Measurements from ENCODE around the gene MXD3.
"Not testable (repeated sequence)": the region's sequence is repeated elsewhere in the genome, so short reads cannot be mapped to it uniquely, and the experiment has no call there.

The MXD3 gene

DNA sequence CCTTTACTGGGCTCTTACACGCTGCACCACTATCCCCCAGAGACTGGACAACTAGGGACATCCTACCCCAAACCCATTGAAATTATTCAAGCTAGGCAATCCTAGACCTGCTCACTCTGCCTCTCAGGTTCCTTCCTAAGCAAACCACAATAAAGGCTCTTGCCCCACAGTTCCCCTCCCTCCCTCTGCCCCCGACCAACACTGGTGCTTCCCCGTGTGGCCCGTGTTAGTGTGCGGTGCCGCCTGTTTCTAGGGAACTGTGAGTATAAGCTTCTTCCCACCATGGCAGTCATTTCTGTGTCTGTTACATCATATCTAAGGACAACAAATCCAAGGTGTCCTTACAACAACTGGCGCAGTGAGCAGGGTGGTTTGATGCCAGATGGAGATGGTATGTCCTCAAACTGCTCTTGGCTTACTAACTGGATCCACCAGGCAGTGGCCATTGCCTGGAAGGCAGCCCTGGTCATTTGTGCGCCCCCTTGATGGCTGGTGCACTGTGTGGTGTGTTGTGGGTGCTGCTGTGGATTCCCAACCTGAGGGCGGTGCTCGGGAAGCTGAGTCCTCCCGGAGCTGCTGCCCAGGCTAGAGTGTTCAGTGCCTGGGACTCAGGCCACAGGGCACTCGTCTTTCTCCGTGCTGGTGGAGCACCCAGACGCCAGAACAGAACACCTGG, 8.4 kb upstream of the MXD3 start:
- DNase-seq = no peak

DNA sequence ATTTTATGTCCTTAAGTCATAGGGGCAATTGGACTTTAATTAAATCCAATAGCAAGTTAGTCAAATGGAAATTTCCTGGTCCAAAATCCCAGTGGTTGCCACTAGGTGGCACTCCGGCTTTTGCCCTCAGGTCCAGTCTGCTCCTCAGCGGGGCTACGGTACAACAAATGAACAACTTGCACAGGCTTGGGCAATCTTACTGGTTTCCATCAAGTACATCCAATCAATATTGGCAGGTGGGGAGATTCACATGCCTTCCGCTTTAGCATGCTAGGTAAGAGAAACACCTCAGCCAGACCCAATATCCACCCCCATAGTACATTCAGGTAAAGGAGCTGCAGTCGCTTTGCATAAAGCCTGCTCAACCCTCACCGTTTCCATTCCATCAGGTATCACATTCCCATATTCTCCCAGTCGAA, 6.3 kb upstream of the MXD3 start:
- DNase-seq = peak; percentile 37

DNA sequence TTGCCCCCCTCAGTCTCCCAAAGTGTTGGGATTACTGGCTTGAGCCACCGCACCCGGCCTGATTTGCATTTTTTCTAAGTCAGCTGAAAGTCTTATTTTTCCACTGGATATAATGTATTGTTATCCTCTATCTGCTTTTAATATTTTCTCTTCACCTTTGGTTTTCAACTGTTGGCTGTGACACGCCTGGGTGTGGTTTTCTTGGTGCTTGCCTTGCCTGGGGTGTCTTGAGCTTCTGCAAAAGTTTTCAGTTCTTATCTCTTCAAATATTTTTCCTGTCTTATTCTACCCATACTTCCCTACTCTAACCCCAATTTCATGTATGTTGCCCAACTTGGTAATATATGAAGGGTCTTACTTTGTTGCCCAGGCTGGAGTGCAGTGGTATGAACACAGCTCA, 4.3 kb upstream of the MXD3 start:
- no peak for DNase-seq

DNA sequence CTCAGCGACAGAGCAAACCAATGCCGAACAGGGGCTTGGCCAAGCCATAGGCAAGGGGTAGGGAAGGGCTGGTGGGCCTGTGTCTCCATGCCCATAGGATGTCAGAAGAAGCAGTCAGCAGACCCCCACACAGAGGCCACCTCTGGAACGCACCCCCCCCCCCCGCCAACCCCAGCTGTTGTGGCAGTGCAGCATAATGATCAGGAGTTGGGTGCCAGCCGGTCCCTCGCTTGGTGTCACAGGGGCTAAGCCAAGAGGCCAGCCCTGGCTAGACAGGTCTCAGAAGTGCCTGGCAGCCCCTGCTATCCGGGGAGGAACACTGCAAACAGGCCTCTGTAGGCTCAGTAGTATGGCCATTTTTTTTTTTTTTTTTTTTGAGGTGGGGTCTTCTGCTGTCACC, 3.7 kb upstream of the MXD3 start:
- DNase-seq = no peak

DNA sequence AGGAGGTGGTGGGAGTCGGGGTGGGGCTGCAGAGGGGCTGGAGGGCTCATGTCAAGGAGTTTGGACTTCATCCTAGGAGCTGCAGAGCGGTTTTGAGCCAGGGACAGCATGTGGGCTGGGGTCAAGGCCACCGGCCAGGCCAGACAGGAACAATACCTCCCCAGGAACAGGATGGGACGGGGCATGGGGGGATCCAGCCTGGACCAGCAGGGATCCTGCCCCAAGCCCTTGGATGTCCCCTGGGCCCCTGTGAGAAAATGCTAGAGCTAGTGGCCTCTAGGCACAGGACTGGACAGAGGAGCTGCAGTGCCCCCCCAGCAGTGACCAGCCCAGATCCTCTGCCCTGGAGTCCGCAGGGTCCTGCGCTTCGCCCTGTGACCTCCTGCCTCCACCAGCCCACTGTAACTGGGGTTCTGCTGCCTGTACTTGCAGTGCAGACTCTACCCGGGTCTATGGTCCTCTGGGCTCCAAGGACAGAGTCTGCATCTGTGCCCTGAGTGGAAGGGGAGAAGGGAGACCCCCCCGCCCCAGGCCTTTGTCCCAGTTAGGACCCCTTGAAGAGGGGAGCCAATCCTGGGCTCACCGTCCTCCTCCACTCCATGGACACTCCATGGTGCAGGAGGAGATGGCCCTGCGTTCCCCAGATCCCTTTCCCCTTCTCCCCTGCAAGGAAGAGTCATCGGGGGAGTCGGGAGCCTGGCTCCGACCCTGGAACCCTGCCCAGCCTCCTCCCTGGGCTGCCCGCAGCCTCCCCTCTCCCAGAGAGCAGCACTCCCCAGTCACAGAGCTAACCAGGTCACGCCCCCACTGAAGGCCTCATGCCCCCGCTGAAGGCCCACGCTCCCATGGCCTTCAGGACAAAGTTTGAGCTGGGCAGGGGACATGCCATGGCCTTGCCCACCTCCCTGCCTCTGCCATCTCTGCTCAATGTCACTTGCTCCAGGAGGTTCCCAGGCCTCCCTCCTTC, 3.0 kb upstream of the MXD3 start:
- no peak for DNase-seq

DNA sequence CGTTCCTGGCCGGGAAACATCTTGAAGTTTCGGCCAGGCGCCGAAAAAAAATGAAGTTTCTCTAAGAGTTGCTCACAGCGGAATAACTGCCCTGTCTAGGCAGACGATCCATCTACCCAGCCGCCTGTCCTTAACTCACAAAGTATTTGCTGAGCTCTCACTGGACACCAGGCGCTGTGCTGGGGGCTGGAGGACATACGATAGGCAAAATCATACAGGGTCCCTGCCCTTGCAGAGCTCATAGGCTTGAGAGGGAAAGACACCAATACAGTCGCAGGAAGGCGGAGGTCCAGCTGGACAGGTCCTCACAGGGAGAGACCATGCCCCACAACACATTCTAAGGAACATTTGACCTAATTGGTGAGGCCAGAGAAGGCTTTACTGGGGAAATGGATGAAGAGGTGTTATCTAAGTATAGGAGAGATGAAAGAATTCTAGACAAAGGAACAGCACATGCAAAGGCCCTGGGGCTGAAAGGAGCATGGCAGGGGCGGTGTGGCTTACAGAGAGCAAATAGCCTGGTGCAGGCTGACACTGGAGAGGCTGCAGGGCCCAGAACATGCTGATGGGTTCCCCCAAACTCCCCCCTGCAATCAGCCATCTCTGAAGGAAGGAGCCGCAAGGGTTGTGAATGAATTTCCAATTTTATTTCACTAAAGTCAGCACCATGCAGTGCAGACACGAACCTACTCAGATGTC, 2.0 kb upstream of the MXD3 start:
- DNase-seq = no peak

DNA sequence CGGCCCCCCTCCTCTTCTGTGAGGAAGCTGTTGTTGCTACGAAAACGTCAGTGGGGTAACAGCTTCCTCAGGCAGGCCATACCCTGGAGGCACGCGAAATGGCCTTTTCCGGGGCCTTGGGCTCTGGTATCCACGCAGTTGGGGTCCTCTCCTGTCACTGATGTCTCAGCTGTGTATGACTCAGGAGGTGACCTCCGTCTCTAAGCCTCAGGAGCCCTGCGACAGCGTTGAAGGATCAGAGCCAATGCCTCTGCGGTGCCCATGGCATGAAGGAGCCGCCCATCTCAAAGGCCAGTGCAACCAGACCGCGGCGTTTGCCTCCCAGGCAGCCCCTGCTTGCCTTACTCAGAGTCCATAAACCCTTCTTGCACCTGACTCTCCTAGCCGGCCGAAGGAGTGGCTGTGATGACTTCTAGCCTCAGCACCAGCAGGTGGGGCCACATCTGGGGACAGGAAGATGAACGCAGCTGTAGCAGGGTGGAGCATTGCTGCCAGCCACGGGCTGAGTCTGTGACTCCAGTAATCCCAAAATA, 1.0 kb upstream of the MXD3 start:
- DNase-seq = no peak

GRCh38 chr5:177311392-177311722, 341 bp downstream of the MXD3 start:
- no peak for DNase-seq

DNA sequence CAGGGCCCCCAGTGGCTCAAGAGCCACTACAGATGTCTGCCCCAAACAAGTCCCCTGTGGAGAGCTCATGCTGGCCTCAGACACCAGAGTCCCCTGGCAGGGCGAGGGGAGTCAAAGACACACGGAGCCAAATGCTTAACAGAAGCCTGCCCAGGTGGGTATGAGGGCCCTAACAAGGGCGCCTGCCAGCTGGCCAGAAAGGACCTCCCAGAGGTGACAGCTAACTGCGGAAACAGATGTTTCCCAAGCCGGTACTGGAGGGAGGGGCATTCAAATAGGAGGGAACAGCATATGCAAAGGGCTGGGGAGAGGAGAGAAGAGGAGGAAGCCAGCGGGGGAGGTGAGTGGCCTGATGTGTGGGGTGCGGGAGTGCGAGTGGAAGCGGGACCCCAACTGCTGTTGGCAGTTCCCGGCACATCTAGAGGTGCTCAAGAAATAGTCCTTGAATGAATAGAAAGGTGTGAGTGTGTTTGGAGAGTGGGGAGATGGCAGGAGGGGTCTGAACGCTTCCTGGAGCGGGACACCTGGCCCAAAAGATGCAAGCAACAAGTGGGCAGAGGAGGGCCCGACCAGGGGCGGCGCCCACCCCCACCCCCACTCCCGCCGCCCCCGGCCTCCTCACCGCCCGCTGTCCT, 824 bp downstream of the MXD3 start:
- DNase-seq = no peak

DNA sequence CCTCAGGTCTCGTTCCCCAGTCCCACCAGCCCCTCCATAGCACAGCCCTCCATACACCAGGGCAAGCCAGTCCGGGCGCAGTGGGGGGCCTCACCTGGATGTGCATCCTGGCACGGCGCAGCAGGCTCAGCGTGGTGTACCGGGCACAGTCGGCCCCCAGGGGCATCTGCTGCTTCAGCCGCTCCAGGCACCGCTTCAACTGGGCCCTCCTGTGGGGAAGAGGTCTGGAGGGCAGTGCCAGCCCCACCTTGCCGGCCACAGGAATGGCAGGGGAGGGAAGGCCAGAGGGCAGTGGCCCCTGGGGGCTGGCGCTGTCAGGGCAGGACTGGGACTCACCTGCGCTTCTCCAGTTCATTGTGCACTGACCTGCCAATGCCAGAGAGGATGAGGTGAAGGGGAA, 1.4 kb downstream of the MXD3 start:
- DNase-seq = no peak

GRCh38 chr5:177309351-177310191, 2.1 kb downstream of the MXD3 start:
- DNase-seq = no peak

DNA sequence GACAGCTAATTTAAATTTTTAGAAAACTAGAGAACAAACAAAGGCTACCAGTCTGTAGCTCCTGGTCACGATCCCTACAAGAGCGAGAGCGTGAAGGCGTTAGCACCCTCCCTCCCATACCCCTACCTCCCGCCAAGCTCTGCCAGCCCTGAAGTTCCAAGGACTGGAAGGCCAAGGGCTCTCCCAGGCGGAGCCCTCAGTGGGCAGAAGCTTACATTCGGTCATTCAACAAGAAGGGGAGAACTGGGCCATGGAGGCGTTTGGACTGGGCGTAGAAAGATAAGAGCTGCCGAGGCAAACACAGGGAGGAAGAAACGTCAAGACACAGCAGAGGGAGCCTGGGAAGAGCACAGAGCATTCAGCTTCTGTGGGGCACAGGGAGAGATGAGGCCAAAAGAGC, 3.0 kb downstream of the MXD3 start:
- DNase-seq = no peak

DNA sequence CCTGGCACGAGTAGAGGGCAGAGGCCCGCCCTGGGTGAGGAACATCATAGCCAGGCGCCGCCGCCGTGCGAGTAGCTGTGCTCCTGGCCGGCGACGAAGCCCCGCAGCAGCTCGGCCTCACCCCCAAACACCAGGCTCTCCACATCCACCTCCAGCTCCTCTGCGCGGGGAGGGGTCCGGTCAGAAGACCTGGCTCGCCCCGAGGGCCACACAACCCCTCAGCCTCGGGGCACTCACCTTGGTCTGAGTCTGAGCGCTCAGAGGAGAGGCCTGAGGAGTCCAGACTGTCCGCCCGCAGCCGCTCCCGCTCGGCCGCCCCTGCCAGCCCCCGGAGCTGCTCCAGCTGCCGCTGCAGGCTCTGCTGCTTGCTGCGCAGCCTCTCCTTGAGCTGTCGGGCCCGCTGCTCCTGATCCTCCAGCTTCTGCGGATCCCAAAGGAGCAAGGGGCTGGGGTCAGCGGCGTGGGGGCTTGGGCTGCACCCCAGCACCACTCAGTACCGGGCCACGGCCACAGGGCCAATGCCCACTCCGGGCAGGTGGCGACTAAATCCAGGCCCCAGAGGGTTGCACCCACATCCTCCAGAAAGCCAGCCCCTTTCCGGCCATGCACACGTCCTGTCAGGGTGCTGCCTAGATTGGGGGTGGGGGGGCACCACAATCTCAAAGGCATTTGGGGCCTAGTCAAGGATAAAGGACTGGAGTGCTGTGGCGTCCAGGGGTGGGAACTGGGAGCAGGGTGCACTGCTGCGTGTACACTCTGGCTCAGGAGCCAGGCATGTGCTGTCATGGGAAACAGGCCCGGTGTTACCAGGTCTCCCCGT, 3.9 kb downstream of the MXD3 start:
- no peak for DNase-seq

GRCh38 chr5:177306674-177307543, 4.8 kb downstream of the MXD3 start:
- no peak for DNase-seq

GRCh38 chr5:177306103-177306640, 5.5 kb downstream of the MXD3 start:
- not testable (repeated sequence) for DNase-seq

DNA sequence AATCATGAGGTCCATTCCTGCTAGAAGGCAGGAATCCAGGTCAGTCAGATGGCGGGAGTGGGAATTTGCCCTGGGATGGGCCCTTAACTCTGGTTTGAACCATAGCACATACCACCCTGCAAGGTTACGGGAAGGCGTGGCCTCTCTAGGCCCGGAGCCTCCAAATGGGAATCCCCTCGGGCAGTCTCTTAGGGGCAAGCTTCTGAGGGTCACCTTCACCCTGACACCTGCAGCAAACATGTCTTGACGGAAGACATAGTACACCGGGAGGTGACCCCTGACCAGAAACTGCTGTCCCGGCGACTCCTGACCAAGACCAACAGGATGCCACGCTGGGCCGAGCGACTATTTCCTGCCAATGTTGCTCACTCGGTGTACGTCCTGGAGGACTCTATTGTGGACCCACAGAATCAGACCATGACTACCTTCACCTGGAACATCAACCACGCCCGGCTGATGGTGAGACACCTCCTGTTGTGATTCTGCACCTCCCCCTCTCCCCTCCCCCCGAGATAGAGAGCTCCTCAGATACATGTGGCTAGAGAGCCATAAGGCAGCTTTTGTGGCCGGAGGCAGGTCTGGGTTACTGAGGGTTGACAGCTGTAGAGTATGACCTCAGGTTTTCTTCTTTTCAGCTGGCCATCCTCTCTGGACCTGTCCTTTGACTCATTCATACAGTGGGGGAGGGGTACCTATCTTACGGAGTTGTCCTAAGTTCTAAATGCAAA, 7.1 kb downstream of the MXD3 start:
- no peak for DNase-seq

GRCh38 chr5:177303925-177304391, 7.7 kb downstream of the MXD3 start:
- no peak for DNase-seq

- DNase-seq = peak; percentile 88
These were observed 8.4 kb downstream of the MXD3 start, which contains the start of the genes PRELID1 and RAB24 for GRCh38 chr5:177303121-177303924. TSS of gene PRELID1 (plus strand) at chr5:177303799. CDS start at chr5:177303986, 187 bp downstream. TSS of gene RAB24 (minus strand) at chr5:177303719. CDS start at chr5:177303288, 431 bp downstream.
